ENCODE measurements around the gene FYCO1.

DNA sequence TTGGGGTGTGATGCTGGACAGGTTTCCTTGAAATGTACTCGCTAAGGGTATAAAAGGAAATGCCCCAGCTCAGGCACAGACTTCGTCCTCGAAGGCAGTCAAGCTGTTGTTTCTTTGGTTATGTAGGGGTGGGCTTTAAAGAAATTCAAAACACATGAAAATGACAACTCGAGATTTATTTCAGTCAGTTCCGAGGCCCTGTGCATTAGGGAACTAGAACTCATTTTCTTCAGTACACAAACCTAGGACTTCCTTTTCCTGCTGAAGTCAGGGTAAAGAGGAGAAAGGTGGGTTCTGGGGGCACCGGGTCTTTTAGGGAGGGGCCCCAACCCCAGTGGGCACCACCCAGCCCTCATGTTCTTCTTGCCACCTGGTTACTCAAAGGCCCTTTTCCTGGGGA lies 101.6 kb downstream of the FYCO1 start:
- TF ChIP-seq EZH2 (IDR thresholded peaks at IDR 0.05; ENCODE audit: borderline replicate concordance) (no peak), CTCF (IDR thresholded peaks at IDR 0.05; ENCODE audit: poor library complexity) (no peak), EZH2phosphoT487 (IDR thresholded peaks at IDR 0.05; ENCODE audit: low read depth, severe bottlenecking, unreplicated experiment) (no peak)

Data from hepatocyte (in vitro differentiated cells).